Activated T-helper 1 cell treated with anti-CD3 and anti-CD28 coated beads, Interleukin-2, amount 50 U/mL, for 16 hours (primary cell): ENCODE measurements around the gene SRC.
"Not testable (repeated sequence)": the region's sequence is repeated elsewhere in the genome, so short reads cannot be mapped to it uniquely, and the experiment has no call there.

Experiments
- DNase-seq, 2 donors: peaks; one replicate each; pipeline ENCODE4 v3.0.0-alpha.2; 2020; ENCODE audit warnings: low read depth in 1 of 2, low spot score in 1 of 2

Gene SRC

GRCh38 chr20:37336369-37337207 lies 9.4 kb upstream of the SRC start:
- no peak for DNase-seq

GRCh38 chr20:37337208-37337991 lies 8.5 kb upstream of the SRC start:
- DNase-seq: no peak

GRCh38 chr20:37338380-37338779 lies 7.6 kb upstream of the SRC start:
- not testable (repeated sequence) for DNase-seq

- no peak for DNase-seq
Observed at GRCh38 chr20:37339208-37339607, 6.7 kb upstream of the SRC start.

GRCh38 chr20:37339764-37340109 lies 6.2 kb upstream of the SRC start:
- DNase-seq: not testable (repeated sequence)

- no peak for DNase-seq
Observed at GRCh38 chr20:37340998-37341397, 4.9 kb upstream of the SRC start.

- DNase-seq: no peak
Observed at GRCh38 chr20:37341632-37342031, 4.3 kb upstream of the SRC start.

GRCh38 chr20:37342231-37343177 lies 3.4 kb upstream of the SRC start:
- DNase-seq: no peak

GRCh38 chr20:37343212-37343993 lies 2.5 kb upstream of the SRC start:
- no peak for DNase-seq

GRCh38 chr20:37343994-37344355 lies 2.0 kb upstream of the SRC start:
- no peak for DNase-seq

- no peak for DNase-seq
Observed at GRCh38 chr20:37344506-37345338, 1.2 kb upstream of the SRC start.

GRCh38 chr20:37346236-37346534 lies 245 bp downstream of the SRC start:
- DNase-seq: no peak

- DNase-seq: no peak
Observed at GRCh38 chr20:37346535-37347346, 801 bp downstream of the SRC start.

GRCh38 chr20:37347347-37347823 lies 1.4 kb downstream of the SRC start:
- DNase-seq: no peak

GRCh38 chr20:37347891-37348791 lies 2.2 kb downstream of the SRC start:
- no peak for DNase-seq

GRCh38 chr20:37348792-37349516 lies 3.0 kb downstream of the SRC start:
- DNase-seq: no peak
